Measurements from ENCODE around the gene SLC7A5. TPM values are rescaled to one million over a fixed set of nuclear protein-coding genes. Genes with fewer than 3 reads are reported as not detected.
"Not testable (repeated sequence)": the region's sequence is repeated elsewhere in the genome, so short reads cannot be mapped to it uniquely, and the experiment has no call there.

Gene SLC7A5
- total and polyA plus RNA-seq, 8 donors = 1.1 to 54.7 (median 4.4) TPM

- H3K36me3 ChIP-seq = no peaks in the 10 kb centered on the region
- H3K9me3 ChIP-seq = no peaks in the 10 kb centered on the region
- no peak for TF ChIP-seq CTCF (IDR thresholded peaks at IDR 0.05)
- ATAC-seq (no peak), FAIRE-seq (no peak), DNase-seq (no peak)
- no peak overlapping the region for H3K4me3 ChIP-seq
- intact Hi-C loops (cut with DNase I) = no loop called here
- WGBS, 2 donors = 95 to 96% methylated on average over 29 of the region's 29 CpGs
- no peak overlapping the region for H3K27ac ChIP-seq
- H3K27me3 ChIP-seq = no peaks in the 10 kb centered on the region
- H3K4me1 ChIP-seq = peaks cover 0 to 12% (median 12%) of the 10 kb centered on the region in 3 donors
Measured at GRCh38 chr16:87882436-87883019, 13.2 kb upstream of the SLC7A5 start.

GRCh38 chr16:87881324-87882200 lies 12.3 kb upstream of the SLC7A5 start:
- Histone ChIP-seq H3K36me3 (no peaks in the 10 kb centered on the region), H3K4me3 (no peak overlapping the region), H3K27ac (no peak overlapping the region), H3K9me3 (no peaks in the 10 kb centered on the region), H3K4me1 (peaks cover 0 to 12% (median 12%) of the 10 kb centered on the region in 3 donors), H3K27me3 (no peaks in the 10 kb centered on the region)
- no peak for TF ChIP-seq CTCF (IDR thresholded peaks at IDR 0.05)
- FAIRE-seq = no peak
- intact Hi-C loops (cut with DNase I) = no loop called here
- WGBS, 2 donors = 36 to 39% methylated on average over 22 to 24 of the region's 24 CpGs
- peak in 1 of 6 donors; percentile 45 for DNase-seq
- ATAC-seq = peak; percentile 43 to 66 (median 52)

- ATAC-seq (peak in 3 of 4 donors; percentile 12 to 32 (median 13)), DNase-seq (peak in 1 of 6 donors; percentile 65), FAIRE-seq (no peak)
- 71 to 77% methylated on average over 16 to 17 of the region's 17 CpGs for WGBS, 2 donors
- intact Hi-C loops (cut with DNase I) = no loop called here
- no peak for TF ChIP-seq CTCF (IDR thresholded peaks at IDR 0.05)
- H3K4me1 ChIP-seq = peaks cover 0 to 12% (median 11%) of the 10 kb centered on the region in 3 donors
- H3K9me3 ChIP-seq = no peaks in the 10 kb centered on the region
- H3K36me3 ChIP-seq = no peaks in the 10 kb centered on the region
- no peak overlapping the region for H3K4me3 ChIP-seq
- no peak overlapping the region for H3K27ac ChIP-seq
- H3K27me3 ChIP-seq = no peaks in the 10 kb centered on the region
Measured at GRCh38 chr16:87880117-87880696, 10.9 kb upstream of the SLC7A5 start.

GRCh38 chr16:87879411-87880013 lies 10.2 kb upstream of the SLC7A5 start:
- peaks cover 0 to 12% (median 8%) of the 10 kb centered on the region in 3 donors for H3K4me1 ChIP-seq
- ATAC-seq; intact Hi-C loops (cut with DNase I); H3K27me3 ChIP-seq; H3K9me3 ChIP-seq; DNase-seq; H3K36me3 ChIP-seq; H3K27ac ChIP-seq; FAIRE-seq; H3K4me3 ChIP-seq: not testable (repeated sequence)
- 95% methylated on average over 5 of the region's 5 CpGs for whole genome bisulfite sequencing, 2 donors

GRCh38 chr16:87878704-87879103 lies 9.4 kb upstream of the SLC7A5 start:
- H3K27me3 ChIP-seq = no peaks in the 10 kb centered on the region
- DNase-seq (peak in 1 of 6 donors; percentile 25), FAIRE-seq (no peak), ATAC-seq (peak; percentile 21 to 52 (median 40))
- peaks cover 0 to 12% (median 8%) of the 10 kb centered on the region in 3 donors for H3K4me1 ChIP-seq
- H3K9me3 ChIP-seq = no peaks in the 10 kb centered on the region
- H3K27ac ChIP-seq = no peak overlapping the region
- no peaks in the 10 kb centered on the region for H3K36me3 ChIP-seq
- no peak for TF ChIP-seq CTCF (IDR thresholded peaks at IDR 0.05)
- no peak overlapping the region for H3K4me3 ChIP-seq
- 30 to 35% methylated on average over 5 of the region's 5 CpGs for WGBS, 2 donors
- intact Hi-C loops (cut with DNase I) = no loop called here

Measured in pancreas (tissue), 10 donors.